HepG2 (cell line): ENCODE results near the gene MFAP4. TPM values are rescaled to one million over a fixed set of nuclear protein-coding genes. Genes with fewer than 3 reads are reported as not detected.

ENCODE experiments used
- ARID3A ChIP-seq: IDR thresholded peaks from 2 replicates; pipeline ENCODE4 v1.6.1; 2012; ENCODE audit warnings: low read depth, low read length, improper control_type of control experiment
- ATF4 ChIP-seq, 2 experiments: fragments of 450-650 bp in 1 of 2; sonication (generic) in 1 of 2; formaldehyde crosslinking; IDR thresholded peaks; 2 replicates each; pipeline versions ENCODE4 v1.5.0 to v1.8.0; 2020 to 2022; ENCODE audit warnings: mild to moderate bottlenecking in 1 of 2, missing genetic modification reagents in 1 of 2
- CC2D1A ChIP-seq: sonication (generic); formaldehyde crosslinking; IDR thresholded peaks from 2 replicates; pipeline ENCODE4 v1.8.1; 2023; ENCODE audit warnings: mild to moderate bottlenecking, missing genetic modification reagents
- ETV6 ChIP-seq: sonication (generic); formaldehyde crosslinking; conservative IDR thresholded peaks from 2 replicates; pipeline ENCODE4 v1.4.0; 2020; ENCODE audit warnings: missing genetic modification reagents
- FOXO4 ChIP-seq: sonication (generic); formaldehyde crosslinking; conservative IDR thresholded peaks from 2 replicates; pipeline ENCODE4 v1.8.1; 2023; ENCODE audit warnings: missing genetic modification reagents
- IRF2 ChIP-seq: IDR thresholded peaks from 2 replicates; pipeline ENCODE4 v1.6.1; 2018; ENCODE audit warnings: missing genetic modification reagents, missing compliant biosample characterization
- KLF6 ChIP-seq: IDR thresholded peaks from 2 replicates; pipeline ENCODE4 v1.8.0; 2016; ENCODE audit warnings: missing biosample characterization, missing genetic modification reagents
- KMT2A ChIP-seq: sonication (generic); formaldehyde crosslinking; IDR thresholded peaks from 2 replicates; pipeline ENCODE4 v1.4.0; 2020; ENCODE audit warnings: missing genetic modification reagents
- MYC ChIP-seq: sonication (generic); formaldehyde crosslinking; IDR thresholded peaks from 2 replicates; pipeline ENCODE4 v1.9.0; 2021; ENCODE audit warnings: missing genetic modification reagents, borderline replicate concordance
- NFIB ChIP-seq: sonication (generic); formaldehyde crosslinking; IDR thresholded peaks from 2 replicates; pipeline ENCODE4 v1.9.0; 2021; ENCODE audit warnings: missing genetic modification reagents, mild to moderate bottlenecking, borderline replicate concordance
- PHF21A ChIP-seq: sonication (generic); formaldehyde crosslinking; IDR thresholded peaks from 2 replicates; pipeline ENCODE4 v1.5.0; 2020; ENCODE audit warnings: mild to moderate bottlenecking, missing genetic modification reagents
- PHF8 ChIP-seq: sonication (generic); formaldehyde crosslinking; IDR thresholded peaks from 2 replicates; pipeline ENCODE4 v1.5.0; 2020; ENCODE audit warnings: missing genetic modification reagents
- RFX1 ChIP-seq: fragments of 450-650 bp; IDR thresholded peaks from 2 replicates; pipeline ENCODE4 v1.6.1; 2017
- SAP130 ChIP-seq: IDR thresholded peaks from 2 replicates; pipeline ENCODE4 v1.6.1; 2016; ENCODE audit warnings: low read depth
- THAP8 ChIP-seq: sonication (generic); formaldehyde crosslinking; IDR thresholded peaks from 2 replicates; pipeline ENCODE4 v1.5.1; 2020; ENCODE audit warnings: missing genetic modification reagents, mild to moderate bottlenecking, borderline replicate concordance
- THRA ChIP-seq: sonication (generic); formaldehyde crosslinking; IDR thresholded peaks from 2 replicates; pipeline ENCODE4 v1.4.0; 2020; ENCODE audit warnings: missing genetic modification reagents, borderline replicate concordance
- ZBTB42 ChIP-seq: sonication (generic); formaldehyde crosslinking; IDR thresholded peaks from 2 replicates; pipeline ENCODE4 v1.5.0; 2020; ENCODE audit warnings: mild to moderate bottlenecking, missing genetic modification reagents
- ZNF205 ChIP-seq: IDR thresholded peaks from 2 replicates; pipeline ENCODE4 v1.6.1; 2018; ENCODE audit warnings: missing biosample characterization, missing genetic modification reagents
- ZNF232 ChIP-seq: sonication (generic); formaldehyde crosslinking; IDR thresholded peaks from 2 replicates; pipeline ENCODE4 v1.4.0; 2020; ENCODE audit warnings: missing genetic modification reagents, borderline replicate concordance
- ZNF329 ChIP-seq: sonication (generic); formaldehyde crosslinking; IDR thresholded peaks from 2 replicates; pipeline ENCODE4 v1.9.0; 2021; ENCODE audit warnings: low read depth, mild to moderate bottlenecking, missing genetic modification reagents
- ZNF513 ChIP-seq: sonication (generic); formaldehyde crosslinking; conservative IDR thresholded peaks from 2 replicates; pipeline ENCODE4 v1.5.0; 2020; ENCODE audit warnings: missing genetic modification reagents
- ZSCAN9 ChIP-seq: IDR thresholded peaks from 2 replicates; pipeline ENCODE4 v1.6.1; 2016; ENCODE audit warnings: borderline replicate concordance
- polyA plus RNA-seq, 8 experiments: library from polyadenylated mRNA; depleted of rRNA in 3 of 8; stranded (reverse) in 7 of 8; unstranded in 1 of 8; fragments of >200 nt; fragmentation: Illumina TruSeq in 4 of 8; extraction: Trizol in 4 of 8; gene quantifications; 2 replicates each; pipeline versions ENCODE4 v1.2.1 to v1.2.3, GENCODE V29; 2011 to 2016; ENCODE audit warnings: low read depth in 4 of 8, missing spikeins in 1 of 8, mixed read lengths in 1 of 8; ENCODE audit not compliant: insufficient read depth in 1 of 8
- total RNA-seq, 5 experiments: library from RNA; depleted of rRNA; stranded (reverse); fragments of >200 nt; fragmentation: Illumina TruSeq; extraction: Trizol; gene quantifications; 2 replicates each; pipeline ENCODE4 v1.2.3, GENCODE V29; 2016; ENCODE audit warnings: low read depth in 1 of 5

Gene MFAP4
- total and polyA plus RNA-seq, 2 of the 13 experiments (the other 11 are each of a cell fraction or from before 2014, with no cell fraction given), result 0.08 TPM; not detected in 1

GRCh38 chr17:19362277-19363113 lies 24.5 kb downstream of the MFAP4 start, which contains the start of gene B9D1 (continued):
- TF ChIP-seq ARID3A (no peak), FOXO4 (CRISPR knock-in tag) (no peak), ZNF513 (CRISPR knock-in tag) (0 out of 2 replicates have a peak, but pooled peaks have one; percentile 35), IRF2 (peak; percentile 59; the same call in 1 of the 2 replicates), SAP130 (peak; percentile 88), PHF8 (CRISPR knock-in tag) (peak; percentile 78), ETV6 (no peak; the same call in 1 of the 2 replicates), ZNF329 (CRISPR knock-in tag) (0 out of 2 replicates have a peak, but pooled peaks have one; percentile 15), PHF21A (CRISPR knock-in tag) (no peak), KLF6 (CRISPR knock-in tag) (peak; percentile 46; the same call in 1 of the 2 replicates), NFIB (CRISPR knock-in tag) (no peak), ZSCAN9 (CRISPR knock-in tag) (peak; percentile 60), MYC (CRISPR knock-in tag) (peak; percentile 78), ATF4 (CRISPR knock-in tag; IDR thresholded peaks at IDR 0.05) (no peak), THAP8 (CRISPR knock-in tag) (0 out of 2 replicates have a peak, but pooled peaks have one; percentile 27), ZNF232 (no peak), CC2D1A (no peak), THRA (CRISPR knock-in tag) (no peak; the same call in 1 of the 2 replicates), KMT2A (CRISPR knock-in tag) (peak; percentile 63), RFX1 (peak; percentile 92), ZBTB42 (CRISPR knock-in tag) (0 out of 2 replicates have a peak, but pooled peaks have one; percentile 43), ZNF205 (CRISPR knock-in tag) (no peak; the same call in 1 of the 2 replicates)
